A549 (cell line): ENCODE measurements around the gene IRF5. TPM values are rescaled to one million over a fixed set of nuclear protein-coding genes. Genes with fewer than 3 reads are reported as not detected.

Source experiments
- ATAC-seq, 2 experiments: fragments of 200-7000 bp in 1 of 2; fragments of >200 bp in 1 of 2; cut with Nextera tagmentation in 1 of 2; cut with Tn5 transposase in 1 of 2; 3 replicates each; pipeline versions ENCODE4 v1.8.0 to v1.9.1; 2018 to 2020; ENCODE audit warnings: mild to moderate bottlenecking in 1 of 2, moderate library complexity in 1 of 2
- CTCF ChIA-PET: fragments of 300-600 bp; sonication (Branson Sonifier 250); formaldehyde crosslinking; extraction: SDS; loops from one replicate; lab custom pipeline; 2021; ENCODE audit warnings: antibody characterized with exemption, inconsistent platforms; lab: Yijun Ruan, JAX
- POLR2A ChIA-PET: fragments of 350-600 bp; formaldehyde crosslinking; extraction: SDS; loops from one replicate; lab custom pipeline; 2021; ENCODE audit warnings: antibody characterized with exemption, inconsistent platforms; lab: Yijun Ruan, JAX
- DNase-seq, 2 experiments: peaks; one replicate each; pipeline versions ENCODE4 v3.0.0 to v3.0.0-alpha.2; 2011 to 2016; ENCODE audit warnings: low read depth in 1 of 2, low spot score in 1 of 2
- FAIRE-seq: peaks from 2 replicates; lab custom pipeline; 2011; peaks lifted over from hg19 to GRCh38; lab: Jason Lieb, UNC
- H3K27ac ChIP-seq, 2 experiments: fragments of >200 bp; sonication (Bioruptor Twin); formaldehyde crosslinking; 3 replicates each; pipeline ENCODE4 v1.5.1; 2016 to 2017
- H3K4me1 ChIP-seq: fragments of >200 bp; sonication (Bioruptor Twin); formaldehyde crosslinking; 3 replicates; pipeline ENCODE4 v1.6.1; 2016
- H3K4me2 ChIP-seq: fragments of >200 bp; sonication (Bioruptor Twin); formaldehyde crosslinking; 3 replicates; pipeline ENCODE4 v1.6.1; 2016
- H3K4me3 ChIP-seq: fragments of >200 bp; sonication (Bioruptor Twin); formaldehyde crosslinking; 3 replicates; pipeline ENCODE4 v1.5.1; 2016
- H3K9me3 ChIP-seq: fragments of >200 bp; sonication (Bioruptor Twin); formaldehyde crosslinking; 3 replicates; pipeline ENCODE4 v1.6.1; 2016
- CBX2 ChIP-seq: fragments of 200-600 bp; sonication (generic); IDR thresholded peaks from 2 replicates; pipeline ENCODE4 v1.6.1; 2016; ENCODE audit warnings: low read depth, mild to moderate bottlenecking, borderline replicate concordance
- CBX8 ChIP-seq: fragments of 200-600 bp; sonication (generic); IDR thresholded peaks from 2 replicates; pipeline ENCODE4 v1.6.1; 2016
- CHD4 ChIP-seq: fragments of 200-600 bp; sonication (generic); IDR thresholded peaks from 2 replicates; pipeline ENCODE4 v1.6.1; 2016; ENCODE audit warnings: antibody characterized with exemption, mild to moderate bottlenecking, borderline replicate concordance
- EHF ChIP-seq: fragments of 250-450 bp; sonication (Bioruptor Pico); IDR thresholded peaks from 2 replicates; pipeline ENCODE4 v1.5.0; 2020; ENCODE audit warnings: mild to moderate bottlenecking
- FOSL2 ChIP-seq, 2 experiments: fragments of 450-650 bp in 1 of 2; fragments of >200 bp in 1 of 2; sonication (Bioruptor Twin) in 1 of 2; formaldehyde crosslinking; IDR thresholded peaks; 2 replicates each; pipeline versions ENCODE4 v1.5.0 to v1.6.1; 2016 to 2020; ENCODE audit warnings: mild to moderate bottlenecking in 1 of 2, moderate library complexity in 1 of 2
- FOXS1 ChIP-seq: fragments of 250-450 bp; sonication (Bioruptor Pico); IDR thresholded peaks from 2 replicates; pipeline ENCODE4 v1.5.0; 2020; ENCODE audit warnings: mild to moderate bottlenecking, moderate library complexity
- HOXA7 ChIP-seq: fragments of 250-450 bp; sonication (Bioruptor Pico); IDR thresholded peaks from 2 replicates; pipeline ENCODE4 v1.5.0; 2020; ENCODE audit warnings: mild to moderate bottlenecking, moderate library complexity
- HOXB13 ChIP-seq: fragments of 250-450 bp; sonication (Bioruptor Pico); IDR thresholded peaks from 2 replicates; pipeline ENCODE4 v1.5.0; 2020; ENCODE audit warnings: low read depth, mild to moderate bottlenecking, moderate library complexity
- JUN ChIP-seq, 2 experiments: fragments of >200 bp; sonication (Bioruptor Twin); formaldehyde crosslinking; IDR thresholded peaks; 2 replicates in 1 of 2; 3 replicates in 1 of 2; pipeline ENCODE4 v1.6.1; 2016 to 2017
- NR3C1 ChIP-seq: fragments of >200 bp; sonication (Bioruptor Twin); formaldehyde crosslinking; IDR thresholded peaks from 3 replicates; pipeline ENCODE4 v1.6.1; 2017
- PHF8 ChIP-seq: fragments of 200-600 bp; sonication (generic); IDR thresholded peaks from 2 replicates; pipeline ENCODE4 v1.6.1; 2016; ENCODE audit warnings: low read depth, mild to moderate bottlenecking, antibody characterized with exemption, moderate library complexity, borderline replicate concordance
- POLR2A ChIP-seq: IDR thresholded peaks from 2 replicates; pipeline ENCODE4 v1.6.1; 2012; ENCODE audit warnings: mild to moderate bottlenecking, low read length
- RAD21 ChIP-seq, 2 experiments: fragments of >200 bp in 1 of 2; sonication (Bioruptor Twin) in 1 of 2; formaldehyde crosslinking in 1 of 2; IDR thresholded peaks in 1 of 2; conservative IDR thresholded peaks in 1 of 2; 2 replicates in 1 of 2; 3 replicates in 1 of 2; pipeline ENCODE4 v1.6.1; 2012 to 2018; ENCODE audit warnings: inconsistent platforms in 1 of 2
- RARB ChIP-seq: fragments of 250-450 bp; sonication (Bioruptor Pico); IDR thresholded peaks from 2 replicates; pipeline ENCODE4 v1.8.0; 2021; ENCODE audit warnings: mild to moderate bottlenecking, moderate library complexity
- RCOR1 ChIP-seq: fragments of 150-350 bp; IDR thresholded peaks from 2 replicates; pipeline ENCODE4 v1.6.1; 2014; ENCODE audit warnings: antibody characterized with exemption, low read length, low read depth
- SMC3 ChIP-seq: fragments of >200 bp; sonication (Bioruptor Twin); formaldehyde crosslinking; IDR thresholded peaks from 3 replicates; pipeline ENCODE4 v1.6.1; 2018; ENCODE audit warnings: inconsistent platforms
- TFCP2L1 ChIP-seq: fragments of 250-450 bp; sonication (Bioruptor Pico); IDR thresholded peaks from 2 replicates; pipeline ENCODE4 v1.5.0; 2021; ENCODE audit warnings: mild to moderate bottlenecking
- ZC3H11A ChIP-seq: fragments of 450-650 bp; IDR thresholded peaks from 2 replicates; pipeline ENCODE4 v1.6.1; 2014; ENCODE audit warnings: antibody characterized with exemption, mild to moderate bottlenecking
- ZSCAN20 ChIP-seq: fragments of 250-450 bp; sonication (Bioruptor Pico); IDR thresholded peaks from 2 replicates; pipeline ENCODE4 v1.8.0; 2022; ENCODE audit warnings: mild to moderate bottlenecking, moderate library complexity
- WGBS: methylation state at CpG from one replicate; pipeline ENCODE4 v1.1.6; 2017; ENCODE audit errors: missing lambda C conversion rate; 5-methylcytosine and 5-hydroxymethylcytosine counted together
- polyA plus RNA-seq, 4 experiments: library from polyadenylated mRNA; depleted of rRNA in 3 of 4; stranded (reverse); fragments of >200 nt; fragmentation: RNase III in 1 of 4; extraction: RNeasy Plus Mini Kit Qiagen cat#74134 plus additional on column Dnase treatment in 1 of 4; gene quantifications; 2 replicates in 3 of 4; 3 replicates in 1 of 4; pipeline ENCODE4 v1.2.3, GENCODE V29; 2011 to 2017
- TF ChIP-seq, protein P1 (sequence below): IDR thresholded peaks from 2 replicates; pipeline ENCODE4 v1.6.1; 2012
- TF ChIP-seq, protein P2 (sequence below): fragments of 250-450 bp; sonication (Bioruptor Pico); IDR thresholded peaks from 2 replicates; pipeline ENCODE4 v1.5.0; 2021; ENCODE audit warnings: mild to moderate bottlenecking, moderate library complexity, borderline replicate concordance
- TF ChIP-seq, protein P3 (sequence below): IDR thresholded peaks from 2 replicates; pipeline ENCODE4 v1.6.1; 2012; ENCODE audit warnings: low read depth, borderline replicate concordance

Gene IRF5
- polyA plus RNA-seq, 2 of the 4 experiments (the other 2 are of a cell fraction), result 5.5 to 8.7 TPM

DNA sequence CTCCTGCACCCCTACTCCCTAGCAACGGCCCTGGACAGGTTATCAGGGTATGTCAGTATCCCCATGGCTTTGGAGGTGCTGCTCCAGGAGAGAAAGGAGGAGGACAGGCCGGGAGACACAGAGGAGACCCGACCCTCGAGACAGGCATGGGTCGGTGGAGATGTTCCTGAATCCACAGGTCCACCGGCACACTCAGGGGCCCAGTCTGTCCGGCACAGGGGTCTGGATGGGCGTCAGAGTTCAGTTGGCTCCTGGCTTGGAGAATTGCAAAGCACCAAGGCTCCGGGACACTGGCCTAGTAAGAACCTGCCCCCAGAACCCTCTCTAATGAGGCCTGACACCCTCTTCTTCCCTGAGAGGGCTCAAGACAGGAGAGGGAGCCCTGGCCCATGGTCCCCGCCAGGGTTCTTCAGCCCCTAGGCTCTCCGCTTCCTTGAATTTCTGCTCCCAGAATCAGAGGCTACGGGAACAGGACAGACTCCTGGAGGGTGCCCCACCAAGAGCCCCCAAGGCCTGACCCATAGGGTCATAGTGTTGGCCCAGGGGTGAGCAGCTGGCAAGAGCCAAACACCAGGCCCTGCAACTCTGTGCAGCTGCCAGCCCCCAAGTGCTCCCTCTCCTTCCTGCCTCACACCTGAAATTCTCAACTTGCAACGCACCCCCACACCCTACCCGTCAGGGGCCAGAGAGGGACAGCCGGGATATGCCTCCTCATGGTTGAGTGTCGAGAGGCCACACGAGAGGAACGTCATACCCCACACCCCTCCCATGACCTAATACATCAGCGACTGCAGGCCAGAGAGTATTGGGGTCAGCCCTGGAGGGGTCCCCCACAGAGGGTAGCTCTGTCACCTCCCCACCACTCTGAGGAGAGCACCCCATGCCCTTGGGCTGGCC is 5.5 kb upstream of the IRF5 start:
- Histone ChIP-seq H3K4me2 (no peak overlapping the region), H3K9me3 (no peaks in the 10 kb centered on the region), H3K27ac (no peak overlapping the region), H3K4me1 (peaks cover 1% of the 10 kb centered on the region; the same call in 1 of the 3 replicates), H3K4me3 (no peak overlapping the region)
- DNase-seq (no peak), FAIRE-seq (no peak), ATAC-seq (no peak; a peak in 1 of 6 replicates)
- TF ChIP-seq EHF, result no peak
- TF ChIP-seq FOXS1 (CRISPR knock-in tag), result no peak
- no peak for TF ChIP-seq HOXA7 (CRISPR knock-in tag)
- TF ChIP-seq ZSCAN20 (CRISPR knock-in tag), result no peak
- TF ChIP-seq RCOR1, result no peak
- no peak for TF ChIP-seq SMC3
- no peak for TF ChIP-seq CBX2
- TF ChIP-seq ZC3H11A, result no peak
- TF ChIP-seq PHF8, result no peak
- no peak for TF ChIP-seq CHD4
- TF ChIP-seq, protein P1, sequence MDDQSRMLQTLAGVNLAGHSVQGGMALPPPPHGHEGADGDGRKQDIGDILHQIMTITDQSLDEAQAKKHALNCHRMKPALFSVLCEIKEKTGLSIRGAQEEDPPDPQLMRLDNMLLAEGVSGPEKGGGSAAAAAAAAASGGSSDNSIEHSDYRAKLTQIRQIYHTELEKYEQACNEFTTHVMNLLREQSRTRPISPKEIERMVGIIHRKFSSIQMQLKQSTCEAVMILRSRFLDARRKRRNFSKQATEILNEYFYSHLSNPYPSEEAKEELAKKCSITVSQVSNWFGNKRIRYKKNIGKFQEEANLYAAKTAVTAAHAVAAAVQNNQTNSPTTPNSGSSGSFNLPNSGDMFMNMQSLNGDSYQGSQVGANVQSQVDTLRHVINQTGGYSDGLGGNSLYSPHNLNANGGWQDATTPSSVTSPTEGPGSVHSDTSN, result no peak
- TF ChIP-seq NR3C1, result no peak
- ChIA-PET POLR2A (no interaction called here), CTCF (interaction anchor here (0.9 to 1.7 kb wide), 6 partner anchors 9 to 159 kb away, joined by 3 to 5 read pairs (median 4); no protein-coding TSS in a partner anchor)
- WGBS, result 71% methylated on average over 18 of the region's 19 CpGs

DNA sequence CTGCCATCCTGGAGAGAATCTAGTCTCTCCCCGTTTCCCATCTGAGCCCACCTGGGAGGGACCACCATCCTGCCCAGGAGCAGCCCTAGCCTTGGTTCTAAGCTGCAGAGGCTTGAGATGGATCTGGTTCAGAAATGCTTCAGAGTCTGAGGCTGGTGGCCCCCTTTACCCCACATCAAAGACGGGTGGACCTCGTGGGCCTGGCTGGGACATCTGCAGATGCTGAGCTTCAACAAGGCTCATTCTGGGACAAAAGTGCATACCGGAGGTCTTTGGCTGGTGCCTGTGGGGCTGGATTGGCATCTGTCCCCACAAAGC is 4.9 kb upstream of the IRF5 start:
- no peak overlapping the region for H3K4me3 ChIP-seq
- H3K4me2 ChIP-seq, result no peak overlapping the region
- ATAC-seq (no peak), FAIRE-seq (no peak), DNase-seq (no peak)
- WGBS, result 80% methylated on average over 1 of the region's 4 CpGs
- H3K4me1 ChIP-seq, result peaks cover 4% of the 10 kb centered on the region; the same call in 1 of the 3 replicates
- ChIA-PET CTCF (interaction anchor here (1.1 to 1.7 kb wide), 7 partner anchors 9 to 159 kb away, joined by 3 to 5 read pairs (median 4); no protein-coding TSS in a partner anchor), POLR2A (no interaction called here)
- H3K27ac ChIP-seq, result no peak overlapping the region
- no peaks in the 10 kb centered on the region for H3K9me3 ChIP-seq
- TF ChIP-seq CHD4 (no peak), FOSL2 (IDR thresholded peaks at IDR 0.05) (no peak), FOSL2 (CRISPR knock-in tag; IDR thresholded peaks at IDR 0.05) (no peak), CBX2 (no peak), JUN (IDR thresholded peaks at IDR 0.05) (no peak), HOXB13 (CRISPR knock-in tag) (no peak), FOXS1 (CRISPR knock-in tag) (no peak), ZC3H11A (no peak), TFCP2L1 (CRISPR knock-in tag) (no peak), RARB (CRISPR knock-in tag) (no peak), CBX8 (no peak), RAD21 (conservative IDR thresholded peaks at IDR 0.05 in 1 of 2, IDR thresholded peaks at IDR 0.05 in 1 of 2) (no peak), POLR2A (no peak), EHF (no peak)
- TF ChIP-seq, protein P2, sequence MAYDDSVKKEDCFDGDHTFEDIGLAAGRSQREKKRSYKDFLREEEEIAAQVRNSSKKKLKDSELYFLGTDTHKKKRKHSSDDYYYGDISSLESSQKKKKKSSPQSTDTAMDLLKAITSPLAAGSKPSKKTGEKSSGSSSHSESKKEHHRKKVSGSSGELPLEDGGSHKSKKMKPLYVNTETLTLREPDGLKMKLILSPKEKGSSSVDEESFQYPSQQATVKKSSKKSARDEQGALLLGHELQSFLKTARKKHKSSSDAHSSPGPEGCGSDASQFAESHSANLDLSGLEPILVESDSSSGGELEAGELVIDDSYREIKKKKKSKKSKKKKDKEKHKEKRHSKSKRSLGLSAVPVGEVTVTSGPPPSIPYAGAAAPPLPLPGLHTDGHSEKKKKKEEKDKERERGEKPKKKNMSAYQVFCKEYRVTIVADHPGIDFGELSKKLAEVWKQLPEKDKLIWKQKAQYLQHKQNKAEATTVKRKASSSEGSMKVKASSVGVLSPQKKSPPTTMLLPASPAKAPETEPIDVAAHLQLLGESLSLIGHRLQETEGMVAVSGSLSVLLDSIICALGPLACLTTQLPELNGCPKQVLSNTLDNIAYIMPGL (CRISPR knock-in tag), result no peak
- TF ChIP-seq, protein P3, sequence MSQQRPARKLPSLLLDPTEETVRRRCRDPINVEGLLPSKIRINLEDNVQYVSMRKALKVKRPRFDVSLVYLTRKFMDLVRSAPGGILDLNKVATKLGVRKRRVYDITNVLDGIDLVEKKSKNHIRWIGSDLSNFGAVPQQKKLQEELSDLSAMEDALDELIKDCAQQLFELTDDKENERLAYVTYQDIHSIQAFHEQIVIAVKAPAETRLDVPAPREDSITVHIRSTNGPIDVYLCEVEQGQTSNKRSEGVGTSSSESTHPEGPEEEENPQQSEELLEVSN, result no peak
